Activated T-cell treated with anti-CD3 and anti-CD28 coated beads, Interleukin-2, amount 50 U/mL, for 1 hour (primary cell): ENCODE results near the gene KRT9.
"Not testable (repeated sequence)": the region's sequence is repeated elsewhere in the genome, so short reads cannot be mapped to it uniquely, and the experiment has no call there.

Source experiments
- DNase-seq: peaks from one replicate; pipeline ENCODE4 v3.0.0-alpha.2; 2020

KRT9 gene

GRCh38 chr17:41571561-41572434 is at the start of gene KRT9:
KRT9 (minus strand) TSS chr17:41572059; CDS start chr17:41571992, 67 bp downstream.
- DNase-seq, result no peak

- not testable (repeated sequence) for DNase-seq
Observed at GRCh38 chr17:41621435-41621817, 49.6 kb upstream of the KRT9 start.

GRCh38 chr17:41620583-41621434 is 49.0 kb upstream of the KRT9 start:
- DNase-seq, result no peak

GRCh38 chr17:41619927-41620582 is 48.2 kb upstream of the KRT9 start:
- not testable (repeated sequence) for DNase-seq

GRCh38 chr17:41619036-41619926 is 47.4 kb upstream of the KRT9 start:
- DNase-seq, result no peak

- no peak for DNase-seq
Observed at GRCh38 chr17:41618341-41619035, 46.6 kb upstream of the KRT9 start.

- DNase-seq, result no peak
Observed at GRCh38 chr17:41617698-41618097, 45.8 kb upstream of the KRT9 start.

- no peak for DNase-seq
Observed at GRCh38 chr17:41617136-41617535, 45.3 kb upstream of the KRT9 start.

- DNase-seq, result not testable (repeated sequence)
Observed at GRCh38 chr17:41616486-41616885, 44.6 kb upstream of the KRT9 start.

- DNase-seq, result no peak
Observed at GRCh38 chr17:41615454-41615853, 43.6 kb upstream of the KRT9 start.

GRCh38 chr17:41614767-41615166 is 42.9 kb upstream of the KRT9 start:
- not testable (repeated sequence) for DNase-seq

- DNase-seq, result no peak
Observed at GRCh38 chr17:41614098-41614497, 42.2 kb upstream of the KRT9 start.

- no peak for DNase-seq
Observed at GRCh38 chr17:41613277-41614082, 41.6 kb upstream of the KRT9 start.

- DNase-seq, result not testable (repeated sequence)
Observed at GRCh38 chr17:41612376-41613160, 40.7 kb upstream of the KRT9 start, which contains the start of gene KRT16. KRT16 (minus strand) TSS chr17:41612767; CDS start chr17:41612688, 79 bp downstream.

GRCh38 chr17:41610965-41611640 is 39.2 kb upstream of the KRT9 start:
- DNase-seq, result no peak

- not testable (repeated sequence) for DNase-seq
Observed at GRCh38 chr17:41610061-41610517, 38.2 kb upstream of the KRT9 start.

GRCh38 chr17:41606930-41607329 is 35.1 kb upstream of the KRT9 start:
- not testable (repeated sequence) for DNase-seq

GRCh38 chr17:41602524-41602923 is 30.7 kb upstream of the KRT9 start:
- DNase-seq, result no peak

GRCh38 chr17:41600318-41600717 is 28.5 kb upstream of the KRT9 start:
- DNase-seq, result no peak
